Stomach (tissue), 9 donors: ENCODE results near the gene LRIG3. TPM values are rescaled to one million over a fixed set of nuclear protein-coding genes. Genes with fewer than 3 reads are reported as not detected.

Experiments used
- DNase-seq, 2 donors: peaks; one replicate each; pipeline versions ENCODE4 v3.0.0 to v3.0.0-alpha.2; 2013 to 2019
- H3K27ac ChIP-seq, 5 donors: fragments of 200-600 bp in 4 of 5; sonication (generic) in 4 of 5; one replicate each; pipeline ENCODE4 v1.5.1; 2013 to 2019; ENCODE audit warnings: mild to moderate bottlenecking in 1 of 5, moderate library complexity in 1 of 5
- H3K27me3 ChIP-seq, 3 donors: fragments of 200-600 bp; sonication (generic); one replicate each; pipeline ENCODE4 v1.5.1; 2017 to 2019; ENCODE audit warnings: mixed run types in 1 of 3
- H3K36me3 ChIP-seq, 4 donors: fragments of 200-600 bp; sonication (generic); 1 replicate in 3 of 4; 2 replicates in 1 of 4; pipeline ENCODE4 v1.5.1; 2016 to 2019
- H3K4me1 ChIP-seq, 4 donors: fragments of 200-600 bp; sonication (generic); one replicate each; pipeline ENCODE4 v1.5.1; 2016 to 2019
- H3K4me3 ChIP-seq, 4 donors: fragments of 200-600 bp; sonication (generic) in 3 of 4; one replicate each; pipeline ENCODE4 v1.5.1; 2016 to 2019; ENCODE audit warnings: mild to moderate bottlenecking in 1 of 4
- H3K9me3 ChIP-seq, 4 donors: fragments of 200-600 bp; sonication (generic); one replicate each; pipeline ENCODE4 v1.5.1; 2016 to 2019
- EP300 ChIP-seq: sonication (generic); formaldehyde crosslinking; IDR thresholded peaks from one replicate; pipeline ENCODE4 v1.6.1; 2017; ENCODE audit warnings: antibody characterized with exemption
- POLR2A ChIP-seq, 4 donors: fragments of 450-650 bp; IDR thresholded peaks; one replicate each; pipeline ENCODE4 v1.6.1; 2016; ENCODE audit warnings: antibody characterized with exemption in 4 of 4, control low read depth in 2 of 4, mild to moderate bottlenecking in 1 of 4, moderate library complexity in 1 of 4
- POLR2AphosphoS5 ChIP-seq, 3 donors: sonication (generic); formaldehyde crosslinking; IDR thresholded peaks; one replicate each; pipeline ENCODE4 v1.6.1; 2016; ENCODE audit warnings: antibody characterized with exemption in 3 of 3
- WGBS, 5 donors: extraction: QIAGEN DNeasy Blood & Tissue Kit in 3 of 5; methylation state at CpG; one replicate each; pipeline versions ENCODE4 v1.1.5 to v1.1.7; 2013 to 2018; 5-methylcytosine and 5-hydroxymethylcytosine counted together
- intact Hi-C: fragments of 100-400 bp; cut with DNase I; formaldehyde crosslinking; loops from one replicate; pipeline ENCODE4 v1.15.1; 2023; ENCODE audit warnings: low total_unique reads
- polyA plus RNA-seq, 3 donors: library from polyadenylated mRNA; stranded (reverse); fragments of 200-250 nt; gene quantifications; one replicate each; pipeline ENCODE4 v1.2.3, GENCODE V29; 2013
- total RNA-seq, 5 donors: library from RNA; depleted of rRNA; stranded (reverse); fragments of >200 nt; gene quantifications; one replicate each; pipeline versions ENCODE4 v1.1.0 to v1.2.3, GENCODE V29; 2014 to 2016
- TF ChIP-seq, protein P1 (sequence below), 7 experiments: fragments of 450-650 bp in 4 of 7; fragments of 200-600 bp in 3 of 7; sonication (generic) in 3 of 7; IDR thresholded peaks; one replicate each; pipeline ENCODE4 v1.5.1; 2016 to 2019; ENCODE audit warnings: antibody characterized with exemption in 7 of 7, control low read depth in 2 of 7, mild to moderate bottlenecking in 1 of 7
- donor health status: healthy with polysubstance abuse.
- donor health status: Bipolar disorder and iron deficiency.
- donor health status: healthy.

Gene LRIG3
- total and polyA plus RNA-seq, 8 donors, result 4.8 to 330 (median 45.3) TPM

- H3K27me3 ChIP-seq, result peaks cover 0 to 12% (median 4%) of the 10 kb centered on the region in 3 donors
- H3K4me1 ChIP-seq, result peaks cover 0 to 43% (median 21%) of the 10 kb centered on the region in 4 donors
- TF ChIP-seq EP300 (no peak), POLR2AphosphoS5 (IDR thresholded peaks at IDR 0.05) (peak; percentile 0 to 34 (median 29))
- peak overlapping the region; percentile 79 to 87 (median 84) for H3K4me3 ChIP-seq
- no peaks in the 10 kb centered on the region for H3K36me3 ChIP-seq
- WGBS, 5 donors, result 1 to 3% (median 1%) methylated on average over 36 to 50 of the region's 50 CpGs
- intact Hi-C loops, result no loop called here
- peak overlapping the region; percentile 95 to 99 (median 97) for H3K27ac ChIP-seq
- H3K9me3 ChIP-seq, result no peaks in the 10 kb centered on the region
- DNase-seq, result peak in 1 of 2 donors; percentile 83
Observed at GRCh38 chr12:58919231-58920101, 838 bp downstream of the LRIG3 start.

DNA sequence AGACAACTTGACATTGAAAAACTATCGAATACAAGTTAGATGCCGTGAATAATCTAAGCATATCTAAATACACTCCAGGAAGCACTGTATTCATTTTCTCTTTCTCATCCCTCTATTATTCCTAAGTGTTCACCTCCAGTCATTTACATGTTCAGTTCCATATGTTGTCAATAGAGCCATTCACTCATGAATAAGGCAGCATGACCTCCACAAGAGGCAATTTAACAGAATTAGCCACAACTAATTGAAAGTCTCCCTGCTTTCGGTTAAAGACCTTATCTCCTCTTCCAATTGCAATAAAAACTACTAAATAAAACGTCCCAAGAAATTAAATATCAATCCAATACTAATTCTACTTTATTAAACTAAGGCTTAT lies 1.8 kb downstream of the LRIG3 start:
- DNase-seq, result no peak
- Histone ChIP-seq H3K9me3 (no peaks in the 10 kb centered on the region), H3K27ac (peak overlapping the region in 4 of 5 donors; percentile 95 to 99 (median 98)), H3K4me3 (peak overlapping the region; percentile 79 to 87 (median 84)), H3K4me1 (peaks cover 8 to 43% (median 28%) of the 10 kb centered on the region in 4 donors), H3K36me3 (peaks cover 0 to 4% (median 4%) of the 10 kb centered on the region in 4 donors), H3K27me3 (peaks cover 0 to 12% (median 4%) of the 10 kb centered on the region in 3 donors)
- 6 to 19% (median 14%) methylated on average over 4 of the region's 4 CpGs for WGBS, 5 donors
- TF ChIP-seq, protein P1, sequence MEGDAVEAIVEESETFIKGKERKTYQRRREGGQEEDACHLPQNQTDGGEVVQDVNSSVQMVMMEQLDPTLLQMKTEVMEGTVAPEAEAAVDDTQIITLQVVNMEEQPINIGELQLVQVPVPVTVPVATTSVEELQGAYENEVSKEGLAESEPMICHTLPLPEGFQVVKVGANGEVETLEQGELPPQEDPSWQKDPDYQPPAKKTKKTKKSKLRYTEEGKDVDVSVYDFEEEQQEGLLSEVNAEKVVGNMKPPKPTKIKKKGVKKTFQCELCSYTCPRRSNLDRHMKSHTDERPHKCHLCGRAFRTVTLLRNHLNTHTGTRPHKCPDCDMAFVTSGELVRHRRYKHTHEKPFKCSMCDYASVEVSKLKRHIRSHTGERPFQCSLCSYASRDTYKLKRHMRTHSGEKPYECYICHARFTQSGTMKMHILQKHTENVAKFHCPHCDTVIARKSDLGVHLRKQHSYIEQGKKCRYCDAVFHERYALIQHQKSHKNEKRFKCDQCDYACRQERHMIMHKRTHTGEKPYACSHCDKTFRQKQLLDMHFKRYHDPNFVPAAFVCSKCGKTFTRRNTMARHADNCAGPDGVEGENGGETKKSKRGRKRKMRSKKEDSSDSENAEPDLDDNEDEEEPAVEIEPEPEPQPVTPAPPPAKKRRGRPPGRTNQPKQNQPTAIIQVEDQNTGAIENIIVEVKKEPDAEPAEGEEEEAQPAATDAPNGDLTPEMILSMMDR (IDR thresholded peaks at IDR 0.05), result no peak
- TF ChIP-seq POLR2AphosphoS5 (IDR thresholded peaks at IDR 0.05) (no peak), POLR2A (IDR thresholded peaks at IDR 0.05) (no peak), EP300 (no peak)
- intact Hi-C loops, result no loop called here

GRCh38 chr12:58917699-58918468 lies 2.4 kb downstream of the LRIG3 start:
- 11 to 20% (median 17%) methylated on average over 5 of the region's 5 CpGs for WGBS, 5 donors
- intact Hi-C loops, result no loop called here
- H3K4me1 ChIP-seq, result peaks cover 12 to 47% (median 29%) of the 10 kb centered on the region in 4 donors
- TF ChIP-seq POLR2AphosphoS5 (IDR thresholded peaks at IDR 0.05), result no peak
- TF ChIP-seq, protein P1 (IDR thresholded peaks at IDR 0.05), result no peak
- no peak for TF ChIP-seq EP300
- TF ChIP-seq POLR2A (IDR thresholded peaks at IDR 0.05), result no peak
- no peaks in the 10 kb centered on the region for H3K9me3 ChIP-seq
- peak overlapping the region in 4 of 5 donors; percentile 95 to 99 (median 98) for H3K27ac ChIP-seq
- DNase-seq, result peak in 1 of 2 donors; percentile 46
- peak overlapping the region; percentile 79 to 87 (median 84) for H3K4me3 ChIP-seq
- peaks cover 0 to 12% (median 4%) of the 10 kb centered on the region in 3 donors for H3K27me3 ChIP-seq
- H3K36me3 ChIP-seq, result peaks cover 0 to 10% (median 8%) of the 10 kb centered on the region in 4 donors

DNA sequence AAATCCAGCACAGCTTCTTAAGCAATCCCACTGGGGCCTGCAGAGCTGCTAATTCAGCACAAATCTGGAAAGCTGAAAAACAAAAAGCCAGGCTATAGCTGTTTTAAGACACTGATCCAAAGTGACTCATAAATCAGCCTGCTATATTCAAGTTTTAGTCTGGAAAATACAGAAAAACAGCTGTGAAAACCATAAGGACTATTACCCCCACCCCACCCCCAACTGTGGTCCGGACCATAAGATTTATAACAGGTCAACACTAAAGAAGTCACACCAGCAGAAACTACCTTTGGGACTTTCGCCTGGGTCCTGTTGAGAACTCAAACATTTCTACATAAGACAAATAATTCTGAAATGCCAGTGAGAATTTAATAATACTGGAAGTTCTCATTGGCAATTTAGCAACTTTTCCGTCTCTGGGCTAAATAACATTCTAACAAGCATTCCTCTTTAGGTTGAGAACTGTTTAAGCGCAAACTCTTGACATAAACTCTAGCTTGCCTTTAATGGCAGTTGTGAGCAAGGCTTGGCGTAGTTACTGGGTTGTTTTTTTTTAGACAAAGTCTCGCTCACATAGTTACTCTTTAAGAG lies 3.3 kb downstream of the LRIG3 start:
- H3K36me3 ChIP-seq, result peaks cover 0 to 18% (median 9%) of the 10 kb centered on the region in 4 donors
- peaks cover 0 to 12% (median 4%) of the 10 kb centered on the region in 3 donors for H3K27me3 ChIP-seq
- H3K4me3 ChIP-seq, result peak overlapping the region; percentile 79 to 87 (median 84)
- peaks cover 18 to 56% (median 37%) of the 10 kb centered on the region in 4 donors for H3K4me1 ChIP-seq
- peak overlapping the region; percentile 38 to 99 (median 97) for H3K27ac ChIP-seq
- no peak for TF ChIP-seq POLR2AphosphoS5 (IDR thresholded peaks at IDR 0.05)
- TF ChIP-seq, protein P1 (IDR thresholded peaks at IDR 0.05), result no peak
- TF ChIP-seq POLR2A (IDR thresholded peaks at IDR 0.05), result no peak
- TF ChIP-seq EP300, result no peak
- peak in 1 of 2 donors; percentile 84 for DNase-seq
- no peaks in the 10 kb centered on the region for H3K9me3 ChIP-seq
- intact Hi-C loops, result no loop called here
- WGBS, 5 donors, result 14 to 25% (median 20%) methylated on average over 6 of the region's 6 CpGs
